Inferior parietal cortex (tissue), 1 donor: ENCODE results near the gene HSPA8.
A peak's percentile ranks its signal among the peaks of the same experiment; 100 is the strongest.
"Not testable (repeated sequence)": the region's sequence is repeated elsewhere in the genome, so short reads cannot be mapped to it uniquely, and the experiment has no call there.

ENCODE experiments used
- DNase-seq: peaks from one replicate; pipeline ENCODE4 v3.0.0-alpha.2; 2016; ENCODE audit errors: extremely low spot score

Gene HSPA8

DNA sequence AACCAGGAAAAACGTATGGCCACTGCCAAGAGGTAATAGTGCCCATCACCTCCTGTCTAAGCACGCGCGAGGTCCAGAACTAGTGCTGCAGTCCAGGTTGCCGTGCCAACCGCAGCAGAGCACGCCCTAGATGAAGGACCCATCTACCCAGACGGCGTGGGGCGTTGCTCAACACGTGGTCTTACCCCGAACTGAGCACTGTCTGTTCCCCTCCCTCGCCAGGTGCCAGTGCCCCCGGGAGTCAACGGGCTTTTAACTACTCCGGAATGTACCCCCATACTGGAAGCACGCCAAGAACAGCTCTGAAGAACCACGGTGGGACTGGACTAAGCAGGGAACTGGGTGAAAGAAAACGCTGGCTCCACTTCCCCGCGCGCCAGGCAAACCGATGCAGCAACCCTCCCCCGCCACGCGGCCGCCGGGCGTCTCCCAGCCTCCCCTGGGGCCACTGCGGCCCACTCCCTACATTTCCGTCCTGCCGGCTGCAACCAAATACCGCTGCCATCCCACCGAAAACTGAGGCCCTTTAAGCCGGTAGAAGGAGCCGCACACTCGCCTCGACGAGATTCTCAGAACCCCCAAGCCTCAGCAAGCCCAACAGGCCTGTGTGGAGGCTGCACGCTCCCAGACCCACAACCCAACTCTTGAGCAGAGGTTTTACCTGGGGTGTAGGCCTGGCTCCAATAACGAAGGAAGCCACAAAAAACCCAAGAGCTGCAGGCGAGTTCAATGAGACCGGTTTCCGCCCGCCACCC, at the start of gene HSPA8:
Gene HSPA8, minus strand, starts transcription at position 734 of the 755 bp plus-strand sequence. CDS start 812 bp downstream, outside the sequence.
- DNase-seq, result peak; percentile 45

DNA sequence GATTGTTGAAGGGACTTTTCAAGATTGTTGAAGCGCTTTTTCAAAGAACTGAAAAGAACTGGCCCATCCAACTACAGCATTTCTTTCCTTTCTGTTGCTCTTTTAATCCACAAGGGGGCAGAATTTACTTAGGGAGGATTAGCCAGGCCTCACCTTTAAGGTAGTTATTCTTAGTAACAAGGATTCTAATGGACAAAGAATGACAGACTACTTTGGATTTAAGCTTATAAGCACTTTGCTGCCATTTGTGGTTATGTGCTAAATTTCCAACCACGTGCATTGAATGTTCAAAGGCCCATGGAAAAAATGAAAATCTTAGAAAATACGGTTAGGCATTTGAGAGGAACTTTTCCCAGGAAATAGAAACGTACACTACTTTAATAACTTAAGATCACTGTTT, 49.5 kb upstream of the HSPA8 start:
- peak; percentile 75 for DNase-seq

DNA sequence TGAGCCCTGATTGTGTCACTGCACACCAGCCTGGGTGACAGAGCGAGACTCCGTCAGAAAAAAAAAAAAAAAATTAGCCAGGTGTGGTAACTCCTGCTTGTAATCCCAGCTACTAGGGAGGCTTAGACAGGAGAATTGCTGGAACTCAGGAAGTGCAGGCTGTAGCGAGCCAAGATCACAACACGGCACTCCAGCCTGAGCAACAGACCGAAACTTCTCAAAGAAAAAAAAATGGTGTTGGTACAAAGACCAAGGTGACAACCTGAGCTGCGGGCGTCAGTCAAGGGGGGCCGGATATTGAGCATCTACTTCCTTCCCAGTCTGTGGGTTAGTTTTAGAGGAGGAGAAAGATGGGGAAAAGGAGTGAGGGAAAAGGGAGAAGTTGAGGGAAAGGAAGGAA, 48.5 kb upstream of the HSPA8 start:
- DNase-seq, result no peak

DNA sequence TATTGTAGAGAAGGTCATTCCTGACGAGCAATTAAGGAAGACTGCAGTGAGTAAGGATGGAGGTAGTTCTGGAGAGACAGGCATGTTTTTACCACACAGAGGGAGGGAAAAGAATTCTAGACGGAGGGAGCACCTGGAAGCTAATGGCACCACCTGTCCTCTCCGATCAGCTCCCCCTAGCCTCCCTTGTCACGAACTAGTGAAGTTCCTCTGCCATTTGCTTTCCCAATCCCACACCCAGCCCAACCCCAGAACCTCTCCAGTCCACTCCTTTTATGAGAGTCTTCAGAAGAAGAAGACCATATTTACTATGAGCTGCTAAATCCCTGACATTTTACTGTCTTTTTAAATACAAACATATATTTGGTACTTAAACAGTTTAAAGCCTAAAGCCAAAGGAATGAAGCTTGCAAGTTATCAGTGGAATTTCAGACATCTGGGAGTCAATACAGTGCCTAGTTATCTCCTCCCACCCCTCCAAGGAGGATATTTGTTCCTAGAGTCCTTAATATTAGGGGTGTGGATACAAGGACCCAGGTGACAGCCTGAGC, 46.1 kb upstream of the HSPA8 start:
- no peak for DNase-seq

- no peak for DNase-seq
These were observed 42.8 kb upstream of the HSPA8 start for GRCh38 chr11:123104697-123105096.

DNA sequence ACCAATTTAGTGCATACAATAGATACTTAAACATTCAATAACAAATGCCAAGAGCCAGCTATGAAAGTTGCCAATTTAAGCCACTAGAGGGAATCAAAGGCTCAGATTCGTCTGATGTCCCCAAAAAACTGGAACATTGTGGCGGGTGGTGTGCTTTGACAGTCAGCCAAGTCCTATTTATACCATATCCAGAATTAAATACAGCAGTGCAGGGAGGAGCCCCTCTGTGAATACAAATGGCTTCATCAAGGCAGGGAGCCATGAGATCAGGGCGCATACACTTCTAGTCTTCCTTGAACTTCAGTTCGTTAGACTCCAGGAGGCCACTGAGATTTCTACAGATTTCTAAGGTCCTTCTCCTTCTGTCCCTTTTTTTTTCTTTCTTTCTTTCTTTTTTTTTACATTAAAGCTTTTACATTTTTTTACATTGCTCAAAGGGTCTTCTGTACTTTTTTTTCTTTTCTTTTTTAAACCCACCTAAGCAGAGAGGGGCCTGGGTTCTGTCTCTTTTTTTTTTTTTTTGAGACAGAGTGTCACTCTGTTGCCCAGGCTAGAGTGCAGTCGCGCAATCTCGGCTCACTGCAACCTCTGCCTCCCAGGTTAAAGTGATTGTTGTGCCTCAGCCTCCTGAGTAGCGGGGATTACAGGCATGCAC, 41.5 kb upstream of the HSPA8 start:
- peak; percentile 87 for DNase-seq

- DNase-seq, result no peak
These were observed 38.6 kb upstream of the HSPA8 start for GRCh38 chr11:123100379-123101085.

DNA sequence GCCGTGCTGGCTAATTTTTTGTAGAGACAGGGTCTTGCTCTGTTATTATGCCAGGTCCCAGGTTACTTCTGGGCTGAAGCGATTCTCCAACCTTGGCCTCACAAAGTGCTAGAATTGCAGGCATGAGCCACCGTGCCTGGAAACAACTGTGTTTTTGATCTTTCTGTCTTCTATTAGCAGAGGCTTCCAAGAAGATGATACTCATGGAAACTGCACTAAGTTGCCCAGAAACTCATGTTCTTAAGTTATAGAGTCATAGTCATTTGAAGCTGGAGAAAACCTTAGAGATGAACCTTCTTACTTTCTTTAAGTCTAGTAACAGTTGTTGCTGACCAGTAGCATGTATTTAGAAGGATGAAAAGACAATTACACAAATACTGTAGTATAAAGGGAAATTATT, 37.1 kb upstream of the HSPA8 start:
- DNase-seq, result no peak

DNA sequence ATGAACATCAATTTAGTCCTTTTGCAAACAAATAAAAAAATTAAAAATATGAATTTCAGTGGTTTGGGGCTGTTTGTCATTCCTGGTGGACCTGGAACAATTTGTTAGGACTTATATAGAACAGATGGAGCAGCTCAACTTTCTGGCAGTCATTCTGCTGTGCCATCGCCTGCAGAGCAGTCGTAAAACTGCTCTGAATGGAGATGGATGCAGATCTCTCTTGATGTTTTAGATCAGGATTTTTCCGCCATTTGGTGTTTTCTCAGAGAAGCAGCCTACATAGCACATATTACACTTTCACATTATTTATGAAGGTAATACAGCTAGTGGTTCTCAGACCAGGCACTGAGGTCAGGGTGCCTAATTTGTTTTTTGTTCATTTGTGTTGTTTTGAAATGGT, 31.8 kb upstream of the HSPA8 start:
- DNase-seq, result no peak

GRCh38 chr11:123091506-123091905, 29.6 kb upstream of the HSPA8 start:
- no peak for DNase-seq

DNA sequence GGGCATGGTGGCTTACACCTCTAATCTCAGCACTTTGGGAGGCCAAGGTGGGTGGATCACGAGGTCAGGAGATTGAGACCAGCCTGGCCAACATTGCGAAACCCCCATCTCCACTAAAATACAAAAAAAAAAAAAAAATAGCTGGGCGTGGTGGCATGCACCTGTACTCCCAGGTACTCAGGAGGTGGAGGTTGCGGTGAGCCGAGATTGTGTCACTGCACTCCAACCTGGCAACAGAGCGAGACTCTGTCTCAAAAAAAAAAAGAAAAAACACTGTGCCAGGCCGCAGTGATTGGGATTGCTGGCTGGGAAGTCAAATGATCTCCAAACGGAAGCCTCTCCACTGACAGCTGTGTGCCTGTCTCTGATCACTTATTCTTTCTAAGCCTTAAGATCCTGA, 28.2 kb upstream of the HSPA8 start:
- DNase-seq, result not testable (repeated sequence)

DNA sequence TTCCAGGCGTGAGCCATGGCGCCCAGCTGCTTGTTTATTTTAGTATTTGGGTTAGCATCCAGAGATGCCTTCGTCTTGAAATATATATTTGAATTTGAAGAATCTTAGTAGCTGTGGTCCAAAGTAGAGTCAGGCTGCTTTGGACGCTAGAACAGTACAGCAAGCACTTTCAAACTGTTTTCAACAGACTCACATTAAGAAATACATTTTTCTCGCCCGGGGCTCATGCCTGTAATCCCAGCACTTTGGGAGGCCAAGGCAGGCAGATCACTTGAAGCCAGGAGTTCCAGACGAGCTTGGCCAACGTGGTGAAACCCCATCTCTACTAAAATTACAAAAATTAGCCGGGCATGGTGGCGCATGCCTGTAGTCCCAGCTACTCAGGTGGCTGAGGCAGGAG, 27.0 kb upstream of the HSPA8 start:
- DNase-seq, result not testable (repeated sequence)

DNA sequence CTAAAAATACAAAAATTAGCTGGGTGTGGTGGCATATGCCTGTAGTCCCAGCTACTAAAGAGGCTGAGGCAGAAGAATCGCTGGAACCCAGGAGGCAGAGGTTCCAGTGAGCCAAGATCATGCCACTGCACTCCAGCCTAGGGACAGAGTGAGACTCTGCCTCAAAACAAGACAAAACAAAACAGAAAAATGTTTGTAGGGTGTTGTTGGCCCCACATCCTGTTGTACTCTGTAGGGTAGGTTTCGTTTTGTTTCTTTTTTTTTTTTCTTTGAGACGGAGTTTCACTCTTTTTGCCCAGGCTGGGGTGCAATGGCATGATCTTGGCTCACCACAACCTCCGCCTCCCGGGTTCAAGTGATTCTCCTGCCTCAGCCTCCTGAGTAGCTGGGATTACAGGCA, 25.7 kb upstream of the HSPA8 start:
- not testable (repeated sequence) for DNase-seq

- DNase-seq, result no peak
These were observed 24.4 kb upstream of the HSPA8 start for GRCh38 chr11:123086305-123086704.

- DNase-seq, result no peak
These were observed 23.6 kb upstream of the HSPA8 start for GRCh38 chr11:123085497-123085896.

GRCh38 chr11:123084454-123084853, 22.5 kb upstream of the HSPA8 start:
- DNase-seq, result no peak

- DNase-seq, result no peak
These were observed 21.7 kb upstream of the HSPA8 start for GRCh38 chr11:123083623-123084029.

DNA sequence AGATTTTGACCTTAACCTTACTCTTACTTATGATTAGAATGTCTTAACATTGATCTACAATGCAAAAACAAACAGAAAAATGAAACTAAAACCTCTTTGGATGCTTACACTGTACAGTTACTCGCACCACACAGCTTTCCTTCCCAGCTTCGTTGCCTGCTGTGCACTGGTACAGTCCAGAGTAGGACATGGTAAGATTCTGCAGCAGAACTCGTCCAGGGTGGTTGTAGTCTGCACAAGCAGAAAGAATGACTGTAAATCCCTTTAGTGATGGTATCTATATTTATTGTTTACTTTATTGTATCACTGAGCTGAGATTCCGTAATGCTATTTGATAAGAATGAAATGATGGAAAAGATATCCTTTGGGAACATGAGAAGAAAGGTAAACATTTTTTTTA, 21.0 kb upstream of the HSPA8 start:
- no peak for DNase-seq

DNA sequence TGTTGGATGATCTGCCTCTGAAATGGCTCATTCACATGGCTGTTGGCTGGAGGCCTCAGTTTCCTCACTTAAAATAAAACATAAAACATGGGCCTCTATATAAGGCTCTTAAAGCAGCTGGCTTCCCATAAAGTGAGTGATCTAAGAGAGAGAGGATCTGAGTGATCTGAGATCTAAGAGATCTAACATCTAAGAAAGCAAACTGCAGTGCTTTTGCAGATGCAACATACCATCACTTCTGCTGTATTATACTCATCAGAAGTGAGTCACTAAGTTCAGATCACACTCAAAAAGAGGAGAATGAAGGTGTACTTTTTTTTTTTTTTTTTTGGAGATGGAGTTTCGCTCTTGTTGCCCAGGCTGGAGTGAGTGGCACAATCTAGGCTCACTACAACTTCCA, 18.1 kb upstream of the HSPA8 start:
- DNase-seq, result no peak

DNA sequence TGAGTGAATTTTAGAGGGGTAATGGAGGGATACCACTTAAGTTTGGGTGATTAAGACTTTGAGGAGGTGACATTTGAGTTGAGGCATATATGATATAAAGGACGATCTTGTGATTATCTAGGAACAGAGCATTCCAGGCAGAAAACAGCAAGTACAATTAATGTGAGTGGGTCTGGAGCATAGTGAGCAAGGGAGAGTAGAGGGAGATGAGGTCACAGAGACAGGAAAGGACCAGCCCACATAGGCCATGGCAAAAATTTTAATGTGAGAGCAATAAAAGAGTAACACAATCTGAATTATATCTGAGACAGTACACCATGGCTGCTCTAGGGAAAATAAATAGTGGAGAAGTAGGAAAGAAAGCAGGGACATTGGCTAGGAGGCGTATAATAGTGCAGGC, 14.5 kb upstream of the HSPA8 start:
- DNase-seq, result no peak

GRCh38 chr11:123073343-123074057, 11.6 kb upstream of the HSPA8 start:
- DNase-seq, result no peak

GRCh38 chr11:123072762-123073161, 10.8 kb upstream of the HSPA8 start:
- no peak for DNase-seq
